Activated CD4-positive, alpha-beta T cell treated with anti-CD3 and anti-CD28 coated beads, Interleukin-2, amount 50 U/mL, for 16 hours (primary cell): ENCODE results near the gene KLK1.
A peak's percentile ranks its signal among the peaks of the same experiment; 100 is the strongest.
"Not testable (repeated sequence)": the region's sequence is repeated elsewhere in the genome, so short reads cannot be mapped to it uniquely, and the experiment has no call there.

ENCODE experiments used
- DNase-seq: peaks from one replicate; pipeline ENCODE4 v3.0.0-alpha.2; 2020

The KLK1 gene

DNA sequence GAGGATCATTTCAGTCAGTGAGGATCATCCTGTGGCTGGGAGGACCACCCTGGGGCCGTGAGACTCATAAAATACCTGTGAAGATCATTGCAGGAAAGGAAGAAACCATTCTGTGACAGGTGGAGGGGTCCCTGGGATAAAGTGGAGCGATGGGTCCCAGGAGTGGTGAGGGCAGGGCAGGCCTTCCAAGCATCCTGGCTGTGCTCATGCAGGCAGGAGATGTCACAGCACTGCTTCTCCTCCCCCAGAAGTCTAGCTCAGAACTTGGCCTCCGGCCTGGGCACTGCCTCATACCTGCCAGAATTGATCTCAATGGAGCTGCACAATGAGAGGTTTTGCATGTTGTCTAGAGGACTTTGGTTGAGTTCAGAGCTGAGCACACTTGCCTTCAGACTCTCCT lies 11.1 kb downstream of the KLK1 start:
- DNase-seq: no peak

GRCh38 chr19:50811622-50812238 lies 11.9 kb downstream of the KLK1 start:
- not testable (repeated sequence) for DNase-seq

GRCh38 chr19:50808856-50809255 lies 14.7 kb downstream of the KLK1 start:
- DNase-seq: no peak

DNA sequence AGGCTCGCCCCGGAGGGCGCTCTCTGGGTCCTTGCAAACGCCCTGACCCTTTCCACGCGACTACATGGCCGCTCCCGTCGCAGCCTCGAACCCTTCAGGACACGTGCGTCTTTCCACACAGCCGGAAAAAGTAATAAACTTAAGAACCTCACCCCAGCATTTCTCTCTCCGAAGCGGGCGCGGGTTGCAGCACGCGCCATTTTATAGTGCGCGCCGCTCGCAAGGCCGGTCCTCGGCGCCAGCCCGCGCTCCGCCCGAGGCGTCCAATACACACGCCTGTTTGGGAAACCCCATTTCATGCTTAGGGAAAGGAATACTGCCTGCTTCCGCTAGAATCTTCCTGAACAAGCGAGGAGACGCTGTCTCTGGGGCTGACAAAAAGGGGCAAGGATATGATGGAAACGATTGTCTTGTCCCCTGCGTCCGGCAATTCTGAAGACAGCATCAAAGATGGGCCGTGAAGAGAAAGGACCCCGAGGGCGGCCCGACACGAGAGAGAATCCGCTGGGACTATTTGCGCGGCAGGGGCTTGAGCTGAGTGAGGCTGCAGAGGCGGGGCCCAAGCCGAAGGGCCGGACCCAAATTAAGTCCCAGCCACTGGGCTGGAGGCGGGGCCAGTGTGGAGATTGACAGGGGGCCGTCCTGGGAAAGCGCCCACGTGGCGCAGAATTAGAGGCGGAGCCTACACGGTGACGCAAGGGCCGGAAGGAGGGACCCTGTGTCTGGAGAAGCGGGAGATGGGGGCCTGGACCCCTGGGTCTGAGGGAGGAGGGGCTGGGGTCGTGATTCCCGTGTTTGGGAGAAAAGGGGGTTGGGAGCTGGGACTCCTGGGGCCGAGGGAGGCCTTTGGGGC lies 18.9 kb downstream of the KLK1 start:
- DNase-seq: peak; percentile 99

DNA sequence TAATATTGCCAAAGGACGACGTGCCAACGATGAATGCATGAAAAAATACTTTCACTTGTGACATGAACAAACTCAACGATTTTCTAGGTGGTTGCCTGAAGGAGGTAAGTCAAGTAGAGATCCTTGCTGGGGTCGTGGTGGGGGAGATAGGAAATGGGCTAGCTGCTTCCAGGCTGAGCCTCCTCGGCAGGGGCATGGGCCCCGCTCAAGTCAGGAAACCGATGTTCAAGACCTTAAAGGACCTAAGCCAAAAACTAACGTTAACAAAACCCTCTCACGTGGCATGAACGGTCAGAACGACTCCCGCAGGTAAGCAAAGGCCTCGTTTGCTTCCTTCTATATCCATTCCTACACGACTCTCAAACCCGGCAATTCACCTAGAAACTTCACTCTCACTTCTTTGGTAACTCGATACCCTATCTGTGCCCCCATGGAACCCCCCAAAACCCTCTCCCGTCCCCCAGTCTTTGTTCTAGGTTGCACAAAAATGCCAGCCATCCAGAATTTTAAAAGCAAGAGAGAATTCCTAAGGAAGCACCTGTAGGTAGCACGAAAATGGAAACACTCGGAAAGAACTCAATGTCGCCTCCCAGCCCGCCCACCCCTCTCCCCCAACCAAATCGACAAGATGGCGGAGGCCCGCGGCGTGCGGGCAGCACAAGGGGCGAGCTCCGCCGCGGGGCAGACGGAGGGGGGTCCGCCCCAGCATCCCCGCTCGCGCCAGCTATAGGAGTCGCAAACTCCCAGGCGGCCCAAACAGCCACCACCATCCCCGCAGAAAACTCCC lies 19.8 kb downstream of the KLK1 start:
- peak; percentile 29 for DNase-seq

DNA sequence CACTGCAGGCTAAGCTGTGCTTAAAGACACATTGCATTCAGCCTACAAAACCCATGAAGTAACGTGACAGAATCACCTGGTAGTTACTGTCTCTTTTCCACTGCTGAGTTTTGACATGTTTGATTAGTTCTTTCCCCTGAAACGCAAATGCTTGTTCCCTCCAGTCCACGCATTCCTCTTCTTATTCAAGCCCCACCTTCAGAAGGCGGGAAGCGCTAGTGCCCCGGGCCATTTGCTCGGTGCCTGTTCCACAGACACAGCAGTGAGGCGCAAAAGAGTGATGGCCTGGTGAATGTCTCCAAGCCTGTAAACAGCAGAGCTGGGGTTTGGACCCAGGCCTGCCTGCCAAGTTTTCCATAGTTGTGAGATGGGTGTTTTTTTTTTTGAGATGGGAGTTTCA lies 22.5 kb downstream of the KLK1 start:
- DNase-seq: no peak

DNA sequence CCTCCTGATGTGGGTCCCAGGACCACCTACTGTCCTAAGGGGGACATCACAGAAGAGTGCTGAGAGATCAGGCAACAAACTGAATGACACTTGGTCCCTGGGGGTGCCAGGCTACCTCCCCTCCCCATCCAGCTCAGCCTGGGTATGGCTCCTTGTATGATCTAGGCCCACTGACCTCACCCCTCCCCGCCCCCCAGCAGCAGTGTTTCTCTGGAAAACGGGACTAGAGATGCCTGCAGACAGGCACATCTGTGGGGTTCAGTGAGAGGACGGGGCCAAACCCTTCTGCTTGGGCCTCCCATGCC lies 24.1 kb downstream of the KLK1 start:
- DNase-seq: no peak

GRCh38 chr19:50798659-50799546 lies 24.7 kb downstream of the KLK1 start:
- no peak for DNase-seq

GRCh38 chr19:50797781-50798658 lies 25.6 kb downstream of the KLK1 start:
- no peak for DNase-seq

GRCh38 chr19:50797429-50797780 lies 26.2 kb downstream of the KLK1 start:
- DNase-seq: no peak

DNA sequence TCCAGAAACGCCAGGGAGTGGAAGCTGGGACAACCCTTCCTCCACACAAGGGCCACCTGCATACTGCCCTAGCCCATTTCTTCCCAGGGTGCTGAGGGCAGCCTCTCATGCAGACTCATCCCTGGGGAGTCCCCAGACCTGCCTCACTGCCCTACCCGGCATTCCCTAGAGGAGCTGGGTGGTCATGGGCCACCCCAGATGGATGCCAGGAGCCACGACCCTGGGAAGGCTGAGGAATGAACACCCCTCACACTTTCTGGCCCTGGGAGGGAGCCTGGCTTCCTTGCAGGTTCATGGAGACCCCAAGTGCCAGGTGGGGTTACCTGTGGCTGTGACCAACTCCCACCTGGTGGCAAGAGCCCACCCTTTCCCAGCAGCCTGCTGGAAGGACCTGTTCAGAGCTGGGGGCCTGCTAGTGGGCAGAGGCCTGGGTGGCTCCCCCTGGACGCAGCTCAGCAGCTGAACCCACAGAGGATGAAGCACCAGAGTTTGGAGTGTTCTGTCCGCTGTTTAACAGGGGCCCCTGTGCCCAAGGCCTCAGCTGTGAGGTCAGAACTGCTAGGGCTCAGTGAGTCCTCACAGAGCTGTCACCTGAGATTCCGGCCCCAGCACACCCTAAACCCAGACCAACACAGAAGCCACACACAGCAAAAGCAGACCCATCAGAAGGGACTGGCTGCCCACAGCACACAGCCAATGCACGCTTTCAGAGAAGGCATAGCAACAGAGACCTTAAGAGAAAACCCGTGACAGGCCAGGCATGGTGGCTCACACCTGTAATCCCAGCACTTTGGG lies 26.8 kb downstream of the KLK1 start:
- DNase-seq: no peak

DNA sequence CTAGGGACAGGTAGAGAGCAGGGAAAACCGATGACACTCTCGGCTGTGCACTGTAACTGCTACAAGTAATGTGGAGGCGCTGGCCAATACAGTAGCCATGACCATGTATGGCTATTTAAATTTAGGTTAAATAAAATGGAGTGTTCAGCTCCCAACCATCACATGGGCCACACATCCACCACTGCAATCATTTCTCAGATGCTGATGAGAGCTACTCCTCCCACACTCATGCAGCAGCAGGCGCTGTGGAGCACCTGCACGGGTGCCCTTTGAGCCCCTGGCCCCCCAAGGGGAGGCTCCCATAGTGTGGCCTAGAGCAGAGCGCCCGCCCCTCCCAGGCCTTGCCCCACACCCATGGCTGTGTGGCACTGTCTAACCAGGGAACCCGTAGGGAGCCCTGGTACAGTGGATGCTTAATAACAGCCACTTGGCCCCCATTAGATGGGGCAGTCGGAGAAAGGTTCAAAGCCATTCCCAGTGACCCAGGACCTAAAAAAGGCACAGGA lies 27.4 kb downstream of the KLK1 start:
- peak; percentile 29 for DNase-seq

GRCh38 chr19:50795664-50796073 lies 27.9 kb downstream of the KLK1 start:
- DNase-seq: no peak

DNA sequence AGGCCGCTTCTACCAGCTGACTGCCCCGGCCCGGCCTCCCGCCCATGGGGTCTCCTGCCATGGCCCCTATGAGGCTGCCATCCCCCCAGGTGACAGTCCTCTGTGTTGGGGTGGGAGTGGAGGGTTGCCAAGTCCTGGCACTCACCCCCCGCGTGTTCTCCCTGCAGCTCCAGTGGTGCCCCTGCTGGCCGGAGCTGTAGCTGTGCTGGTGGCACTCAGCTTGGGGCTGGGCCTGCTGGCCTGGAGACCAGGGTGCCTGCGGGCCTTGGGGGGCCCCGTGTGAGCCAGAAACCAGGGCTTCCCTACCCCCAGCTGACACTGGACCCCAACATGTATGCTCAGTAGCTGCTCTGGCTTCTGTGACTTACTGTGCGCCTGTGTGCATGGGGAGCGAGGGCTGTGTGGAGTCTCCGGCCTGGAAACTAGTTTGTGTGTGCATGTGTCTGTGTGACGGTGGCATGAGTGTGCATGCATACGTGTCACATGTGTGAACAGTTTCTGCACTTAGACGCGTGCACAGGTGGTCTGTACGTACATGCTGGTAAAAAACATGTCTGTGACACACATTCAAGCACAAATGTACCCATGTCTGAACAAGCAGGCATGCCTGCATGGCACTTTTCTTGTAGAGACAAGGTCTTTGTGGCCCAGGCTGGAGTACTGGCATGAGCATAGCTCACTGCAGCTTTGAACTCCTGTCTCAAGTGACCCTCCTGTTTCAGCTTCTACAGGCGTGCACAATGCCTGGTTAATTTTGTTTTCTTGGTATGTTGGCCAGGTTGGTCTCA lies 28.5 kb downstream of the KLK1 start:
- peak; percentile 55 for DNase-seq

DNA sequence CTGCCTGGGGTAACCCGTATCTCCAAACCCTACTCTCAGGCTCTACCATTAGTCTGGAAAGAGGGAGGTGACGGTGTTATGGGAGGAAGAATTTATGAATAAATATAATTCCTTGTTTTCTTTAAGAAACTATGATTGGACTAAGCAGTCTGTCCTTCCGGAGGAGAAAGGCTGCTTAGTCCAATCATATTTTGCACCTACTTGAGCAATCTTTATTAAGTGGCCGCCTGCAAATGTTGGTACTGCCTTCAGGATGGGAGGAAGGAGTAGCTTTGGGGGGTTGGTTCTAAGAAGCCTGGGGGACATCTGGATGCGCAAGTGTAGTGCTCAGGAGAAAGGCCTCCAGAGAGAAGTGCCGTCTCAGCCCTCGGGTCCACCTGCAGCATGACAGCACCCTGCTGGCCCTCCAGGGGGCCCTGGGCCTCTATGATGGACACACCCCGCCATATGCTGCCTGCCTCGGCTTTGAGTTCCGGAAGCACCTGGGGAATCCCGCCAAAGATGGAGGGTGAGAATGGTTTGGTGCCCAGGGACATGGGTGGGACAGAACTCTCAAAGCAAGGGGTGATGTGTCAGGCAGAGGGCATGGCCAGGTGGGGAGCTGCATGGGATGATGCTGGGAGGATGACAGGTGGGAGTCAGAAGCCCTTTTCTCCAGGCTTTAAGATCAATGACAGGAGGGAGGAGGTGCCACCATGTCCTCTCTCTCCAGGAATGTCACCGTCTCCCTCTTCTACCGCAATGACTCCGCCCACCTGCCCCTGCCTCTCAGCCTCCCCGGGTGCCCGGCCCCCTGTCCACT lies 29.3 kb downstream of the KLK1 start:
- DNase-seq: peak; percentile 60

DNA sequence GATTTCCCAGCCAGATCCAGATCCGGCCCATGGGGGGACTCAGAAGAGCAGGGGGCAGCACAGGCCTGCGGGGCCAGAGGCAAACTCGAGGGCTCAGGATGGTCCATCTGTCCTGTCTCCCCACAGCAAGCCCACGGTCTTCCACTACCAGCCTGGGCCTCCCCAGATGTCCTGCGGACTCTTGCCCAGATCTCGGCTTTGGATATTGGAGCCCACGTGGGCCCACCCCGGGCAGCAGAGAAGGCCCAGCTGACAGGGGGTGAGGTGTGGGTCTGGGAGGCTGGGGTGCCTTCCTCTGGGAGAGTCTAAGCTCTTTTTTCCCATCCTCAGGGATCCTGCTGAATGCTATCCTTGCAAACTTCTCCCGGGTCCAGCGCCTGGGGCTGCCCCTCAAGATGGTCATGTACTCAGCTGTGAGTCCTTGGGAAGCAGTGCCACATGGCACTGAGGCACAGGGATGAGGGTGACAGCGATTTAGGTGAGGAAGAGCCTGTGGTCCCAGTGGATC lies 30.0 kb downstream of the KLK1 start:
- DNase-seq: no peak

DNA sequence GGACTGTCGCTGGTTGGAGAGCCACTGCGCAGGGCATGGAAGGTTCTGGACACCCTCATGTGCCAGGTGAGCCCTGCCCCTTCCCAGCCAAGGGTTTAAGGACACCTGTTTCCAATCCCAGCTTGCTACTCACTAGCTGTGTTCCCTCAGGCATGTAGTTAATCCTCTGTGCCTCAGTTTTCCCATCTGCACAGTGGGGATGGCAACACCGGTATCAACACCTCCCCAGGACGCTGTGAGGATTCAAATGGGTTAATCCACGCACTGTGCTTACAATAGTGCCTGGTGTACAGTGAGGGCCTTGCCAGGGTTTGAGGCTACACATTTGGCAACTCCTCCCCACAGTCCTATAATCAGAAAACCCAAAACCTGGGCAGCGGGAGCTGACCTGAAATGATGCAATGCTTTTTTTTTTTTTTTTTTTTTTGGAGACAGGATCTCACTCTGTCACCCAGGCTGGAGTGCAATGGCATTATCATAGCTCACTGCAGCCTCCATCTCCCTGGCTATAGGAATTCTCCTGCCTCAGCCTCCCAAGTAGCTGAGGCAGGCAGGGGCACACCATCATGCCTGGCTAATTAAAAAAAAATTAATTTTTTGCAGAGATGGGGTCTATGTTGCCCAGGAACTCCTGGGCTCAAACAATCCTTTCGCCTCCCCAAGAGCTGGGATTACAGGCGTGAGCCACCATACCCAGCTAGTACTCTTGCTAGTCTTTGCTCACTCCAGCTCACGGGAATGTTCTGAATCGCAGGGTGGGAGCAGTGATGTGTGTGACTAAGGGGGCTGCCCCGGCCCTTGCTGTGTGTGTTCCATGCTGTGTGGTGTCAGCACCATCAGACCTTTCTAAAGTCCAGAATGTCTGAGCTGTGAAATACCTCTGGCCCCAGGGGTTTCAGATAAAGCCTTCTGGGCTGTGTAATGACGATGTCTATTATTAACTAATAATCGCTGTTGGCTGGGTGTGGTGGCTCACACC lies 31.0 kb downstream of the KLK1 start:
- DNase-seq: no peak
